GM21825 (cell line): ENCODE results near the gene MDH2.
"Not testable (repeated sequence)": the region's sequence is repeated elsewhere in the genome, so short reads cannot be mapped to it uniquely, and the experiment has no call there.

Experiments
- ATAC-seq: cut with Tn5 transposase; IDR thresholded peaks from one replicate; pipeline ENCODE4 v1.9.1; 2021; ENCODE audit warnings: mild to moderate bottlenecking, moderate library complexity; ENCODE audit not compliant: unreplicated experiment

MDH2 gene

DNA sequence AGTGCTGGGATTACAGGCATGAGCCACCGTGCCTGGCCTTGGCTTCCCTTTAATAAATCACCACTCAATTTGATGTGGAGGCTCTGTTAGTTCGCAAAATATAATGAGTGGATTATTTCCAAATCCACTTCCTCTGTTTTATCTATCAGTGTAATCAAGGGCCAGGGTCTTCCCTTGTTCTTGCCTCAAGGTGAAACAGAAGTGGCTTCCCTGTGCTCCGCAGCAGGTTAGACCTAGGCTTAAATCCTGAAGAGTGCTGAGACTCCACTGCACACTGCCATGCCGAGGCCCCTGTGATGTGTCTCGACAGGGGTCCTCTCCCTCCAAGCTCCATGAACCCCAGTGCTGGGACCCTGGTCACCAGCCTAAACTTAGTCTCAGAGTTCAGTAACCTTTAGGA is 59.0 kb downstream of the MDH2 start:
- no peak for ATAC-seq

DNA sequence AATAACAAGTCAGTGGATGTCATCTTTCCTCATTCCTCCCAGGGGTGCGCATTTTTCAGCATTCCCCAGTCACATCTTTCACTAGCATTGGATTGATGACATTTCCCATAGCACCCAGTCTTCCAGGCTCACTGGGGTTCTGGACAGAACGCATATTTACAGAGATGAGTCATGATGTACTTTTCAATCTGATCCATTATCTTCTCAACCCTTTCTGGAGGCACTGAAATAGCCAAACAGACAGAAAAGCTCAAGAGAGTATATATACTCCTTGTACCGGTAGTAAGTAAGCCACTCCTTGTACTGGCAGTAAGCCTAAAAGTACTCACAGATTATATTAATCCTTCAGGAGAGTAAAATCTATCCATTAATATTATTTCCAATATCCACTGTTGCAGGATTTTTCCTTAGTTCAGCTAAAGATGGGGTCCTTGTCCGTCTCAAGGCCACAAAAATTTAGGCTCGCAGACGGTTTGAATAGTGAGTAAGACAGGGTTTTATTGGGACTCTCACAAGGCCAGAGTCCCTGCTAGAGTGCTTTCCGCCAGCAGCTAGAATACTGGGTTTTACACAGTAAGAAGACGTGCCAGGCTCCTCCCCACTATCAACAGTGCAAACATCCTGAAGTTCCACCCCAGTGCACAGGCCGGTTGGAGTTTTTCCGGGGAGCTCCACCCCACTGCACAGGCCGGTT is 60.8 kb downstream of the MDH2 start:
- no peak for ATAC-seq

DNA sequence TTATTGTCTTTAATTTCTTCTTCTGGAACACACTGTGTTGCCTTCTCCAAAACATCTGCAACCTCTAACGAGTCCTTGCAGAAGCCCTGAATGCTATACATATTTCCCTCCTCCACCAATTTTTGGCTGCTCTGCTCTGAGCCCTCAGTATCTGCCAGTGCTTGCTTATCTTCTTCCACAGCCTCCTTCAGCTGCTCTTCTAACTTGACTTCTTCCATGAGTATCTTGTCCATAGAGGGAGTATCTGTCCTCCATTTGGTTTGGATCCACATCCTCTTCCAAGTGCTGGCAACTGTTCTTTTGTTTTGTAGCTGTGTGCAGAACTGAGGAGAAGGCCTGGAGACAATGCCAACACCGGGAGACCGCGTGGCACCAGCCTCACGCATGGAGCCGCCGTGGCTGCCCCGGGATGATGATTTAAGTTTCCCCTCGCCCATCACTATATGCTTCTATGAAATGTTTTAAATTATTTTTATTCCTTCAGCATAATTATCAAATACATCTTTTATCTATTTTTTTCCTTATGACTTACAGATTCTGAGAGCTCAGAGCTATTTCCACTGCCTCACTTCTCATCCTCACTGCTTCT is 65.2 kb downstream of the MDH2 start:
- not testable (repeated sequence) for ATAC-seq

DNA sequence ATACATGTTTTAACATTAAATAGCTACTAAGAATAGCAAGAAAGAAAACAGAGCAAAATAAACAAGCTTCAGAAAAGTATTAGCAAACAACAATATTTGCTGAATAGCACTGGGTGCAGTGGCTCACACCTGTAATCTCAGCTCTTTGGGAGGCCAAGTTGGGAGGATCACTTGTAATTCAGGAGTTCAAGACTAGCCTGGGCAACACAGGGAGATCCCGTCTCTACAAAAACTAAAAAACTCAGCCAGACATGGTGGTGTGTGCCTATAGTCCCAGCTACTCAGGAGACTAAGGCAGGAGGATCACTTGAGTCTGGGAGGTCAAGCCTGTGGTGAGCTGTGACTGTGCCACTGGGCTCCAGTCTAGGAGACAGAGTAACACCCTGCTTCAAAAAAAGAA is 66.8 kb downstream of the MDH2 start:
- not testable (repeated sequence) for ATAC-seq
